Right lobe of liver (tissue), 6 donors: ENCODE measurements around the gene PTPRT. TPM values are rescaled to one million over a fixed set of nuclear protein-coding genes. Genes with fewer than 3 reads are reported as not detected.
"Not testable (repeated sequence)": the region's sequence is repeated elsewhere in the genome, so short reads cannot be mapped to it uniquely, and the experiment has no call there.

Source experiments
- ATAC-seq, 4 donors: fragments of 200-7000 bp; cut with Tn5 transposase; one replicate each; pipeline ENCODE4 v1.9.1; 2020; ENCODE audit warnings: mild to moderate bottlenecking in 4 of 4, moderate library complexity in 4 of 4
- DNase-seq, 3 donors: peaks; one replicate each; pipeline ENCODE4 v3.0.0-alpha.2; 2020
- H3K27ac ChIP-seq, 3 donors: fragments of 200-600 bp; one replicate each; pipeline ENCODE4 v1.8.0; 2022
- H3K27me3 ChIP-seq, 2 donors: fragments of 200-600 bp; one replicate each; pipeline ENCODE4 v1.8.0; 2022
- H3K36me3 ChIP-seq, 4 donors: fragments of 200-600 bp; sonication (generic) in 1 of 4; one replicate each; pipeline versions ENCODE4 v1.5.1 to v1.8.0; 2017 to 2022; ENCODE audit warnings: control low read depth in 1 of 4
- H3K4me1 ChIP-seq, 4 donors: fragments of 200-600 bp; sonication (generic) in 1 of 4; one replicate each; pipeline versions ENCODE4 v1.5.1 to v1.8.0; 2017 to 2022; ENCODE audit warnings: control low read depth in 1 of 4
- H3K4me3 ChIP-seq, 3 donors: fragments of 200-600 bp; one replicate each; pipeline ENCODE4 v1.8.0; 2022
- H3K9me3 ChIP-seq, 4 donors: fragments of 200-600 bp; sonication (generic) in 1 of 4; one replicate each; pipeline versions ENCODE4 v1.5.1 to v1.8.0; 2017 to 2022; ENCODE audit warnings: control low read depth in 1 of 4
- CTCF ChIP-seq, 4 donors: fragments of 200-600 bp in 3 of 4; fragments of 450-650 bp in 1 of 4; IDR thresholded peaks; one replicate each; pipeline versions ENCODE4 v1.5.1 to v1.8.0; 2016 to 2022; ENCODE audit warnings: antibody characterized with exemption in 4 of 4, mild to moderate bottlenecking in 2 of 4
- POLR2A ChIP-seq: fragments of 450-650 bp; IDR thresholded peaks from one replicate; pipeline ENCODE4 v1.6.1; 2017; ENCODE audit warnings: antibody characterized with exemption, mild to moderate bottlenecking
- WGBS: methylation state at CpG from one replicate; pipeline ENCODE4 v1.1.6; 2018; ENCODE audit warnings: low coverage, low lambda C conversion rate; ENCODE audit not compliant: insufficient coverage; ENCODE audit errors: missing lambda C conversion rate; 5-methylcytosine and 5-hydroxymethylcytosine counted together
- intact Hi-C, 2 donors: fragments of 100-400 bp; cut with DNase I; formaldehyde crosslinking; loops; one replicate each; pipeline versions ENCODE4 v1.11.2 to v1.14.1; 2022
- total RNA-seq, 6 experiments: library from RNA; depleted of rRNA in 2 of 6; stranded (reverse); fragments of >200 nt in 2 of 6; fragmentation: NEBNext Ultra II Directional in 3 of 6; extraction: Animal tissue kit (Norgen Biotek cat#: 25700) in 3 of 6; gene quantifications; one replicate each; pipeline versions ENCODE4 v1.1.0 to v1.2.4, GENCODE V29; 2016 to 2023
- donor health status: DM: no; HTN: yes; CAD: no.
- donor health status: DM: no; HTN: no; CAD: no.
- donor health status: DM: no; HTN: no; CAD: no.
- donor health status: DM: no; HTN: yes; CAD: no.
- donor health status: DM: no; HTN: yes; CAD: no.

The PTPRT gene
- total RNA-seq, 6 experiments from 2014 or later: 0.18 to 1.0 (median 0.51) TPM

- Histone ChIP-seq H3K27me3 (no peaks in the 10 kb centered on the region), H3K36me3 (no peaks in the 10 kb centered on the region), H3K27ac (no peak overlapping the region), H3K4me3 (no peak overlapping the region), H3K4me1 (no peaks in the 10 kb centered on the region), H3K9me3 (no peaks in the 10 kb centered on the region)
- intact Hi-C loops: no loop called here
- TF ChIP-seq POLR2A: no peak
- no peak for TF ChIP-seq CTCF (IDR thresholded peaks at IDR 0.05)
- ATAC-seq (no peak), DNase-seq (no peak)
- 33% methylated on average over 1 of the region's 2 CpGs for WGBS
Observed at GRCh38 chr20:42214074-42214473, 975.6 kb downstream of the PTPRT start.

DNA sequence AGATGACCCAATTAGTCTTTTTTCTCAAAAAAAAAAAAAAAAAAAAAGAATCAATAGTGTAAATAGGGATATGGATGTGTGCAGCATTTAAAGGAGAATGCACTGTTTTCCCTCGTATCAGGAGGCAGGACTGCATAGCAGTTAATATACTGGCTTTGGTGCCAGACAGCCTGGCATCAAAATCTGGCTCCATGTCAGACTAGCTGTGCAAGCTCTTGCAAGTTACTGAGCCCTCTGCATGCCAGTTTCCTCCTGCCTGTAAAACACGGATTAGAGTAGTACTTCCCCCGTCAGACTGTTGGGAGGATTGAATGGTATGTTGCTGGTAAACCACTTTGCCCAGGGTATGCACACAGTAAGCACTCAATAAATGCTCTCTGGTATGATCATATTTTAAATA is 977.3 kb downstream of the PTPRT start:
- intact Hi-C loops: no loop called here
- WGBS: 38% methylated on average over 3 of the region's 3 CpGs
- Histone ChIP-seq H3K27ac (no peak overlapping the region), H3K4me1 (no peaks in the 10 kb centered on the region), H3K9me3 (no peaks in the 10 kb centered on the region), H3K27me3 (no peaks in the 10 kb centered on the region), H3K4me3 (no peak overlapping the region), H3K36me3 (no peaks in the 10 kb centered on the region)
- no peak for ATAC-seq
- no peak for DNase-seq
- TF ChIP-seq CTCF (IDR thresholded peaks at IDR 0.05) (no peak), POLR2A (no peak)

- WGBS: 17% methylated on average over 1 of the region's 15 CpGs
- DNase-seq, intact Hi-C loops, H3K4me3 ChIP-seq, H3K36me3 ChIP-seq, H3K27ac ChIP-seq, ATAC-seq, H3K27me3 ChIP-seq, H3K9me3 ChIP-seq, H3K4me1 ChIP-seq: not testable (repeated sequence)
Observed at GRCh38 chr20:42206557-42206956, 983.1 kb downstream of the PTPRT start.

DNA sequence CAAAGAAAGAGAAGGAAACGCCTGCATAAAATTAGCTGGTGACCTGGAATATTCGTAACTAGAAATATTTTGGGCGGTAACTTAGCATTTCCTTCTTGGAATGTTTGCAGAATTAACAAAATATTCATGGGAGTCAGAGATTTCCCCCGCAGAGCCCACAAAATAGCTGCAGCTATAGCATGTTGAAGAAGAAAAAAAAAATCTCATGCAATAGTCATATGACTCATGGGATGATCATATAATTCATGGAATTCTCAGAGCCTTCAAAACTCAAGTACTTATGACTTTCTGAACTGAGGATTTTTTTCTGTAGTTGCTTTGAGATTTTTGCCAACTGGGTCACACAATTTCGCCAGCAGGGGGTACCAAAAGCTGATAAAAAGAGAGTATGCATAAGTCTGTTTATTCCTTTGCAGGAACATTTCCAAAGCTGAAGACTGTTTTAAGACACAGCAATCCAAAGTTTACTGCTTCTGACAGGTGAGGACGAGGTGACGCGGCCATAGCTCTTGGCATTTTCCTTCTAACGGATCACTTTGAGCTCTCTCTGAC is 985.5 kb downstream of the PTPRT start:
- TF ChIP-seq CTCF (IDR thresholded peaks at IDR 0.05) (peak; percentile 26 to 42 (median 36)), POLR2A (no peak)
- Histone ChIP-seq H3K4me3 (no peak overlapping the region), H3K27ac (no peak overlapping the region), H3K4me1 (no peaks in the 10 kb centered on the region), H3K9me3 (no peaks in the 10 kb centered on the region), H3K27me3 (no peaks in the 10 kb centered on the region), H3K36me3 (no peaks in the 10 kb centered on the region)
- intact Hi-C loops: no loop called here
- ATAC-seq (no peak), DNase-seq (no peak)
- 35% methylated on average over 9 of the region's 9 CpGs for WGBS

- intact Hi-C loops: no loop called here
- Histone ChIP-seq H3K9me3 (no peaks in the 10 kb centered on the region), H3K36me3 (no peaks in the 10 kb centered on the region), H3K4me3 (no peak overlapping the region), H3K27ac (no peak overlapping the region), H3K4me1 (no peaks in the 10 kb centered on the region), H3K27me3 (no peaks in the 10 kb centered on the region)
- DNase-seq (no peak), ATAC-seq (no peak)
- TF ChIP-seq CTCF (IDR thresholded peaks at IDR 0.05) (no peak), POLR2A (no peak)
Observed at GRCh38 chr20:42197599-42197998, 992.1 kb downstream of the PTPRT start.
